Heart right ventricle (tissue), 16 donors: ENCODE results near the gene KRT3. TPM values are rescaled to one million over a fixed set of nuclear protein-coding genes. Genes with fewer than 3 reads are reported as not detected.

Source experiments
- ATAC-seq, 8 donors: fragments of 200-7000 bp; cut with Tn5 transposase; one replicate each; pipeline ENCODE4 v1.9.1; 2020; ENCODE audit warnings: mild to moderate bottlenecking in 8 of 8, moderate library complexity in 8 of 8, moderate number of reproducible peaks in 1 of 8
- DNase-seq, 2 donors: peaks; one replicate each; pipeline ENCODE4 v3.0.0-alpha.2; 2020
- H3K27ac ChIP-seq, 10 donors: fragments of 200-600 bp; sonication (generic) in 2 of 10; one replicate each; pipeline versions ENCODE4 v1.5.0 to v1.8.0; 2020 to 2022; ENCODE audit warnings: mild to moderate bottlenecking in 3 of 10
- H3K27me3 ChIP-seq, 7 donors: fragments of 200-600 bp; one replicate each; pipeline ENCODE4 v1.8.0; 2021 to 2022; ENCODE audit warnings: mild to moderate bottlenecking in 2 of 7
- H3K36me3 ChIP-seq, 9 donors: fragments of 200-600 bp; sonication (generic) in 1 of 9; one replicate each; pipeline versions ENCODE4 v1.5.0 to v1.8.0; 2020 to 2022; ENCODE audit warnings: mild to moderate bottlenecking in 2 of 9
- H3K4me1 ChIP-seq, 9 donors: fragments of 200-600 bp; sonication (generic) in 1 of 9; one replicate each; pipeline versions ENCODE4 v1.5.0 to v1.8.0; 2020 to 2022; ENCODE audit warnings: mild to moderate bottlenecking in 4 of 9
- H3K4me3 ChIP-seq, 10 donors: fragments of 200-600 bp; sonication (generic) in 2 of 10; one replicate each; pipeline versions ENCODE4 v1.5.0 to v1.8.0; 2020 to 2022; ENCODE audit warnings: mild to moderate bottlenecking in 7 of 10, moderate library complexity in 2 of 10
- H3K9me3 ChIP-seq, 11 donors: fragments of 200-600 bp in 10 of 11; sonication (generic) in 2 of 11; one replicate each; pipeline versions ENCODE4 v1.5.0 to v1.8.0; 2013 to 2022; ENCODE audit warnings: mild to moderate bottlenecking in 2 of 11, control low read depth in 1 of 11, moderate library complexity in 1 of 11
- WGBS, 2 donors: extraction: QIAGEN DNeasy Blood & Tissue Kit; methylation state at CpG; one replicate each; pipeline ENCODE4 v1.1.7; 2013; ENCODE audit warnings: inconsistent platforms in 1 of 2; 5-methylcytosine and 5-hydroxymethylcytosine counted together
- intact Hi-C, 10 donors: fragments of 100-400 bp; cut with DNase I; formaldehyde crosslinking; loops; one replicate each; pipeline versions ENCODE4 v1.11.1 to v1.14.2; 2022
- polyA plus RNA-seq, 2 donors: library from polyadenylated mRNA; stranded (reverse); fragments of 200-250 nt; gene quantifications; one replicate each; pipeline ENCODE4 v1.2.3, GENCODE V29; 2013
- total RNA-seq, 10 donors: library from RNA; stranded (reverse); fragmentation: NEBNext Ultra II Directional in 3 of 10; extraction: Animal tissue kit (Norgen Biotek cat#: 25700) in 3 of 10; gene quantifications; one replicate each; pipeline versions ENCODE4 v1.2.1 to v1.2.4, GENCODE V29; 2021 to 2023
- TF ChIP-seq, protein P1 (sequence below), 9 donors: fragments of 200-600 bp; sonication (generic) in 2 of 9; IDR thresholded peaks; one replicate each; pipeline versions ENCODE4 v1.5.0 to v1.8.0; 2021 to 2022; ENCODE audit warnings: antibody characterized with exemption in 9 of 9, mild to moderate bottlenecking in 5 of 9, moderate library complexity in 1 of 9
- donor health status: Arrhythmogenic right ventricular cardiomyopathy.
- donor health status: ischemic (EF 13 %, LVEDD 7.1; RV severe dilation, severe dysfunction).
- donor health status: healthy with polysubstance abuse.
- donor health status: DM: no; HTN: yes; CAD: no.
- donor health status: DM: no; HTN: no; CAD: no.
- donor health status: ischemic (EF 25% LVEDD 6.9; RV normal size, moderate dysfunction).
- donor health status: ischemic (EF 25% LVEDD 5.7; RV mildly dilated, moderate dysfunction).
- donor health status: healthy.
- donor health status: DM: yes; HTN: yes; CAD: no.
- donor health status: Ischemic cardiomyopathy.
- donor health status: ischemic (EF 35%, LVEDD 5.7; RV mildly dilated, moderate dysfunction).
- donor health status: nonischemic (EF 11% LVEDD 7.7; RV severe dilation, severe dysfunction).
- donor health status: DM: yes; HTN: yes; CAD: no.
- donor health status: PGD.
- donor health status: ischemic (EF 29% LVEDD 5.4; RV normal size, mild dysfunction).
- donor health status: nonischemic (EF 23%, LVEDD 6.1; RV moderate dilation, normal function).

The KRT3 gene
- total and polyA plus RNA-seq, 12 donors: not detected

DNA sequence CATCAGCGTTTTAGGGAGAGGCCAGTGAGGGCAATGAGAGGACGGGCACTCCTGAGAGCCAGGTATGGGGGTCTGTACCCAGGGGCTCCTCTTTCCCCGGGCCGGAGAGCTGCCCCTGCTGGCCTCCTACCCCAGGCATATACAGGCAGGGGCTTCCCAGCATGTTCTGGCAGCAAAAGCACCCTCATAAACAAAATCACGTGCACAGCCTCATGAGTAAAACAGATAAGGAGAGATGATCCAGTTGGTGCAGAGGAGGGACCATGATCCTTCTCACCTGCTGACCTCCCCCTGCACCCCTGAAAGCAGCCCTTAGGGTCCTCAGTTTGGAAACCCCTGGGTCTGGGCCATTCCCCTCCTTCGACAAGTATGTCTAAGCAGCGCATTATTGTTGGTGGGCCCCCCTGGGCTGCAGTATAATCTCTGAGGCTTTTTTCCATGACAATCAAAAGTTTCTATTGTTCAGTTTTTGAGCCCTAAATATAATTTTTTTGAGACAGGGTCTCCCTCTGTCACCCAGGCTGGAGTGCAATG is 23.0 kb upstream of the KRT3 start:
- WGBS, 2 donors: 61 to 70% methylated on average over 7 of the region's 7 CpGs
- Histone ChIP-seq H3K36me3 (no peaks in the 10 kb centered on the region), H3K4me1 (peaks cover 0 to 5% (median 0%) of the 10 kb centered on the region in 9 donors), H3K27ac (no peak overlapping the region), H3K9me3 (no peaks in the 10 kb centered on the region), H3K27me3 (peaks cover 0 to 49% (median 29%) of the 10 kb centered on the region in 7 donors), H3K4me3 (no peak overlapping the region)
- intact Hi-C loops: no loop called here
- ATAC-seq (no peak), DNase-seq (no peak)
- TF ChIP-seq, protein P1, sequence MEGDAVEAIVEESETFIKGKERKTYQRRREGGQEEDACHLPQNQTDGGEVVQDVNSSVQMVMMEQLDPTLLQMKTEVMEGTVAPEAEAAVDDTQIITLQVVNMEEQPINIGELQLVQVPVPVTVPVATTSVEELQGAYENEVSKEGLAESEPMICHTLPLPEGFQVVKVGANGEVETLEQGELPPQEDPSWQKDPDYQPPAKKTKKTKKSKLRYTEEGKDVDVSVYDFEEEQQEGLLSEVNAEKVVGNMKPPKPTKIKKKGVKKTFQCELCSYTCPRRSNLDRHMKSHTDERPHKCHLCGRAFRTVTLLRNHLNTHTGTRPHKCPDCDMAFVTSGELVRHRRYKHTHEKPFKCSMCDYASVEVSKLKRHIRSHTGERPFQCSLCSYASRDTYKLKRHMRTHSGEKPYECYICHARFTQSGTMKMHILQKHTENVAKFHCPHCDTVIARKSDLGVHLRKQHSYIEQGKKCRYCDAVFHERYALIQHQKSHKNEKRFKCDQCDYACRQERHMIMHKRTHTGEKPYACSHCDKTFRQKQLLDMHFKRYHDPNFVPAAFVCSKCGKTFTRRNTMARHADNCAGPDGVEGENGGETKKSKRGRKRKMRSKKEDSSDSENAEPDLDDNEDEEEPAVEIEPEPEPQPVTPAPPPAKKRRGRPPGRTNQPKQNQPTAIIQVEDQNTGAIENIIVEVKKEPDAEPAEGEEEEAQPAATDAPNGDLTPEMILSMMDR (IDR thresholded peaks at IDR 0.05): no peak

DNA sequence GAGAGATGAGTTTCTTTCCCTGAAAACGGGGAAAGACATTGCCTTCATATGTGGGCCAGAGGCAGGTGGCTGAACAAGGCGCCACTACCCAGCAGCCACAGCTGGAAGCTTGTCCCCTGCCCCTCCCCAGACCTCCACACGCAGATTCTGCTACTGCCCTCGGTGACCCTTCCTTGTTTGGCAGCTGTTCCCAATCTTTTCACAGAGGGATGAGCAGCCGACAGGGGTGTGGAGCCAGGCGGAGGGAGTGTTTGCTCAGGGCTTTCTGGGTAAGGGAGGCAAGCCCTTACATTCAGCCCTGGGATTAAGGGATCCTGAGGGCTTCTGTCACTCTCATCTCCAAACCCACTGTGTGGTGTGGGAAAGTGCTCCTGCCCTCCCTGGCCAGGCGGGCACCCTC is 22.5 kb upstream of the KRT3 start:
- ATAC-seq: no peak
- no peak overlapping the region for H3K4me3 ChIP-seq
- no peak overlapping the region for H3K27ac ChIP-seq
- intact Hi-C loops: no loop called here
- TF ChIP-seq, protein P1 (IDR thresholded peaks at IDR 0.05): no peak
- H3K36me3 ChIP-seq: no peaks in the 10 kb centered on the region
- peaks cover 0 to 47% (median 25%) of the 10 kb centered on the region in 7 donors for H3K27me3 ChIP-seq
- no peak for DNase-seq
- 44 to 50% methylated on average over 7 of the region's 7 CpGs for WGBS, 2 donors
- no peaks in the 10 kb centered on the region for H3K9me3 ChIP-seq
- peaks cover 0 to 6% (median 0%) of the 10 kb centered on the region in 9 donors for H3K4me1 ChIP-seq

DNA sequence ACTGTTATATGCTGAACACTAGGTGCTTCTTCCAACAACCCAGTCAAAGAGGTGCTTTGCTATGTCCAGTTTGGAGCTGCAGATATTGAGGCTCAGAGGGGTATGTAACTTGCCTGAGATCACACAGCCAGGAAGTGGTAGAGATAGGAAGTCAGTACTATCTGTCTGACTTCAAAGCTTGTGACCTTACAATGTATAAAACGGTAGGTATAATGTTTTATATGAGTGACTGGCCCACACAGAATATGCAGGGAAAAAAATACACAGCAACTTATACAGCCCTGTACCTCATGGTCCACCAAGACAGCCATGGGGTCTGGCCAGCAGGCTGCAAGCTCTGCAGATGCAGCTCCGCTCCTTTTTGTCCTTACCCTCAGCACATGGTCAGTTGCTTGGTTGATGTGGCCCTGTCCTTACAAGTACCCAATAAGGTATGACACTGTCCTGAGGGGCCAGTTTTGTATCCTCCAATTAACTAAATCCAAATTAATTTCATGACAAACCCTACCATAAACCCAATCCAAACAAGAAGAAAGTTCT is 21.9 kb upstream of the KRT3 start:
- TF ChIP-seq, protein P1 (IDR thresholded peaks at IDR 0.05): no peak
- Histone ChIP-seq H3K4me1 (peaks cover 0 to 6% (median 0%) of the 10 kb centered on the region in 9 donors), H3K27ac (no peak overlapping the region), H3K27me3 (peaks cover 0 to 47% (median 25%) of the 10 kb centered on the region in 7 donors), H3K9me3 (no peaks in the 10 kb centered on the region), H3K4me3 (no peak overlapping the region), H3K36me3 (no peaks in the 10 kb centered on the region)
- ATAC-seq (no peak), DNase-seq (no peak)
- WGBS, 2 donors: 73 to 76% methylated on average over 2 of the region's 2 CpGs
- intact Hi-C loops: no loop called here

DNA sequence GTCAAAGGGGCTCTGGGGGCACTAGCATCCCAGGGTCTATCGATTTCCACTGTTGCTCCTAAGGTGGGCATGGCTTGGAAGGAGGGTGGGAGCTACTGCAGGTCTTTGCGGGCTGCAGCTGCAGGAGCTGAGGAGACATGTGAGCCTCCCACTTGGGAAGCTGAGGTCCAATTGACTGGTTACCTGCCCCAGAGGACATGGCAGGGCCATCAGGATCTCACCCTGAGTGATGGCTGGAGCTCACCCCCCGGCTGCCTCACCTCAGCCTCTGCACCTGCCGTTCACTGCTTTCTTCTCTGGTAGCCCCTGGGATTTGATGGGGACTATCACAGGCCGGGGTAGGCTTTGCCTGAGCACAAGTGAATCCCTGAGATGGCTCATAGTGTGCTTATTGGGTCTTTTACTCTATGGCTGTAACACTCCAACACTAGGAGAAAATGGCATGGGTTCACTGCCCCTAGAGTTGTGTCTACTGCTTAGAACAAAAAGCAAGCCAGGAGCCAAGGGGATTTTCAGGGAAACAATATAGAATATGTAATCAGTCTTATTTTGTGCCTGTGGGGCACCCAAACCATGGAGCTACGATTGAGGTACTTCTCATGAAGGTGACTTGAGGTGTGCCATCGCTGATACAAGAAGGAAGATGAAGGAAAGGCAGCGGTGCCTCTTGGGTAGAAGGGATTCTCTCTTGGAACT is 21.2 kb upstream of the KRT3 start:
- H3K27me3 ChIP-seq: peaks cover 0 to 47% (median 25%) of the 10 kb centered on the region in 7 donors
- DNase-seq (no peak), ATAC-seq (no peak)
- H3K4me3 ChIP-seq: no peak overlapping the region
- no peaks in the 10 kb centered on the region for H3K9me3 ChIP-seq
- peaks cover 0 to 6% (median 0%) of the 10 kb centered on the region in 9 donors for H3K4me1 ChIP-seq
- WGBS, 2 donors: 90% methylated on average over 8 of the region's 8 CpGs
- intact Hi-C loops: no loop called here
- TF ChIP-seq, protein P1 (IDR thresholded peaks at IDR 0.05): no peak
- no peaks in the 10 kb centered on the region for H3K36me3 ChIP-seq
- no peak overlapping the region for H3K27ac ChIP-seq
